Loucy (cell line): ENCODE results near the gene RSPH3.

Experiments used
- EZH2phosphoT487 ChIP-seq: fragments of 200-600 bp; IDR thresholded peaks from 2 replicates; pipeline ENCODE4 v1.6.1; 2018; ENCODE audit warnings: antibody characterized with exemption, mild to moderate bottlenecking, moderate library complexity, borderline replicate concordance
- TF ChIP-seq, protein P1 (sequence below): fragments of 200-600 bp; sonication (generic); conservative IDR thresholded peaks from 2 replicates; pipeline ENCODE4 v1.5.1; 2014; ENCODE audit warnings: mild to moderate bottlenecking, antibody characterized with exemption, low read length

GRCh38 chr6:159043251-159043650, 43.2 kb upstream of the RSPH3 start:
- TF ChIP-seq, protein P1, sequence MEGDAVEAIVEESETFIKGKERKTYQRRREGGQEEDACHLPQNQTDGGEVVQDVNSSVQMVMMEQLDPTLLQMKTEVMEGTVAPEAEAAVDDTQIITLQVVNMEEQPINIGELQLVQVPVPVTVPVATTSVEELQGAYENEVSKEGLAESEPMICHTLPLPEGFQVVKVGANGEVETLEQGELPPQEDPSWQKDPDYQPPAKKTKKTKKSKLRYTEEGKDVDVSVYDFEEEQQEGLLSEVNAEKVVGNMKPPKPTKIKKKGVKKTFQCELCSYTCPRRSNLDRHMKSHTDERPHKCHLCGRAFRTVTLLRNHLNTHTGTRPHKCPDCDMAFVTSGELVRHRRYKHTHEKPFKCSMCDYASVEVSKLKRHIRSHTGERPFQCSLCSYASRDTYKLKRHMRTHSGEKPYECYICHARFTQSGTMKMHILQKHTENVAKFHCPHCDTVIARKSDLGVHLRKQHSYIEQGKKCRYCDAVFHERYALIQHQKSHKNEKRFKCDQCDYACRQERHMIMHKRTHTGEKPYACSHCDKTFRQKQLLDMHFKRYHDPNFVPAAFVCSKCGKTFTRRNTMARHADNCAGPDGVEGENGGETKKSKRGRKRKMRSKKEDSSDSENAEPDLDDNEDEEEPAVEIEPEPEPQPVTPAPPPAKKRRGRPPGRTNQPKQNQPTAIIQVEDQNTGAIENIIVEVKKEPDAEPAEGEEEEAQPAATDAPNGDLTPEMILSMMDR, result no peak
- no peak for TF ChIP-seq EZH2phosphoT487
